ENCODE data around the gene HS6ST1.

Gene HS6ST1

DNA sequence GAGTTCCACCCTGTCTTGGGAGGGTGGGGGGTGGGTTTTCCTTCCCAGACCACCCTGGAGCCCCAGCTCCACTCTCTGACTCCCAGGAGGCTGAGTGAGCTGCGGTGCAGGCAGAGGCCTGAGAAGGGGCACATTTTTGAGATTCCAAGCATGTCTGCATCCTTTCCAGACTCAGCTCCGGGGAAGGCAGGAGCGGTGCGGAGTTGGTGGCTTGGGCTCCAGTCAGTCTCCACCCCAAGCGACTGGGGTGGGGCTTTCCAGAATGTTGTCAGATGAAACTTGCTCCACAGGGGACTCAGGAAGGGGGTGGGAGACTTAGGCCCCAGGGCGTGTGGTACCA, 44.2 kb upstream of the HS6ST1 start:
- H2AFZ ChIP-seq (ENCODE audit: low read length), result no peak overlapping the region
- H3K4me1 ChIP-seq (ENCODE audit: insufficient read depth, low read length, severe bottlenecking), result no peaks in the 10 kb centered on the region
- H4K20me1 ChIP-seq (ENCODE audit: insufficient read depth, low read length), result no peaks in the 10 kb centered on the region
- H3K4me2 ChIP-seq (ENCODE audit: low read length), result no peak overlapping the region
- H3K27ac ChIP-seq (ENCODE audit: low read depth, low read length, poor library complexity, severe bottlenecking), result no peak overlapping the region
- H3K36me3 ChIP-seq (ENCODE audit: insufficient read depth, low read length), result no peaks in the 10 kb centered on the region
- no peaks in the 10 kb centered on the region for H3K79me2 ChIP-seq (ENCODE audit: insufficient read depth, low read length)
- TF ChIP-seq EZH2 (IDR thresholded peaks at IDR 0.05; ENCODE audit: borderline replicate concordance, low read length), result no peak
- TF ChIP-seq, protein P1, sequence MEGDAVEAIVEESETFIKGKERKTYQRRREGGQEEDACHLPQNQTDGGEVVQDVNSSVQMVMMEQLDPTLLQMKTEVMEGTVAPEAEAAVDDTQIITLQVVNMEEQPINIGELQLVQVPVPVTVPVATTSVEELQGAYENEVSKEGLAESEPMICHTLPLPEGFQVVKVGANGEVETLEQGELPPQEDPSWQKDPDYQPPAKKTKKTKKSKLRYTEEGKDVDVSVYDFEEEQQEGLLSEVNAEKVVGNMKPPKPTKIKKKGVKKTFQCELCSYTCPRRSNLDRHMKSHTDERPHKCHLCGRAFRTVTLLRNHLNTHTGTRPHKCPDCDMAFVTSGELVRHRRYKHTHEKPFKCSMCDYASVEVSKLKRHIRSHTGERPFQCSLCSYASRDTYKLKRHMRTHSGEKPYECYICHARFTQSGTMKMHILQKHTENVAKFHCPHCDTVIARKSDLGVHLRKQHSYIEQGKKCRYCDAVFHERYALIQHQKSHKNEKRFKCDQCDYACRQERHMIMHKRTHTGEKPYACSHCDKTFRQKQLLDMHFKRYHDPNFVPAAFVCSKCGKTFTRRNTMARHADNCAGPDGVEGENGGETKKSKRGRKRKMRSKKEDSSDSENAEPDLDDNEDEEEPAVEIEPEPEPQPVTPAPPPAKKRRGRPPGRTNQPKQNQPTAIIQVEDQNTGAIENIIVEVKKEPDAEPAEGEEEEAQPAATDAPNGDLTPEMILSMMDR (IDR thresholded peaks at IDR 0.05; ENCODE audit: low read length), result no peak
- no peak overlapping the region for H3K9ac ChIP-seq (ENCODE audit: low read length)
- H3K9me3 ChIP-seq (ENCODE audit: low read length), result no peaks in the 10 kb centered on the region
- 0 out of 2 replicates have a peak, but pooled peaks cover 3% of the 10 kb centered on the region for H3K27me3 ChIP-seq (ENCODE audit: insufficient read depth, low read length)
- no peaks in the 10 kb centered on the region for H3K9me2 ChIP-seq (ENCODE audit: low read depth, low read length)
- no peaks in the 10 kb centered on the region for H3F3A ChIP-seq (ENCODE audit: insufficient read depth, low read length)
- no peak overlapping the region for H3K4me3 ChIP-seq (ENCODE audit: low read depth, low read length, poor library complexity, severe bottlenecking)

DNA sequence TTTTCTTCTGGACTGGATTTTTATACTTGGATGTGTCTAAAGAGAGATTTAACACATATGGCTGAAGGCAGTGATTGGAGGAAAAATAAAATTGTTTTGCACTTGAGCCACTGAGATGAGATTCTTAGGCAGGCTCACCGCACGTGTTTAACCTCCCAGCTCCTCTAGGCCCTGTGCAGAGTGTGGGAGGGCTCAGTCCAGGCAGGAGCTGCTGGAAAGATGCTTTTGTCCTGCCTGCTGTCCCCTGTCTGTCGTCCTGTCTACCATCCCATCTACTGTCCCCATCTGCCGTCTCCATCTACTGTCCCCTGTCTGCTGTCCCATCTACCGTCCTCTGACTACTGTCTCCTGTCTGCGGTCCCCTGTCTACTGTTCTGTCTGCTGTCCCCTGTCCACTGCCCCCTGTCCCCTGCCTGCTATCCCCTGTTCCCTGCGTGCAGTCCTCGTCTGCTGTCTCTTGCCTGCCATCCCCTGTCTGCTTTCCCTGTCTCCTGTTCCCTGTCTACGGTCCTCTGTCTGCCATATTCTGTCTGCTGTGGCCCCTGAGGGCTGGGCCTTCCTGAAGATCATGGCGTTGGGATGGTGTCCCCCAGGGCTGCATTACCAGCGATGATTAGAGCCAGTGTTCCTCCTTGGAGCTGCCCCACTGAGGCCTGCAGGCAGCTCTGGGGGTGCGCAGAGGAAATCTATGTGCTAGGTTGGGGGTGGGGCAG, 43.7 kb upstream of the HS6ST1 start:
- no peaks in the 10 kb centered on the region for H3K9me3 ChIP-seq (ENCODE audit: low read length)
- H2AFZ ChIP-seq (ENCODE audit: low read length), result no peak overlapping the region
- TF ChIP-seq, protein P1 (IDR thresholded peaks at IDR 0.05; ENCODE audit: low read length), result no peak
- no peak for TF ChIP-seq EZH2 (IDR thresholded peaks at IDR 0.05; ENCODE audit: borderline replicate concordance, low read length)

DNA sequence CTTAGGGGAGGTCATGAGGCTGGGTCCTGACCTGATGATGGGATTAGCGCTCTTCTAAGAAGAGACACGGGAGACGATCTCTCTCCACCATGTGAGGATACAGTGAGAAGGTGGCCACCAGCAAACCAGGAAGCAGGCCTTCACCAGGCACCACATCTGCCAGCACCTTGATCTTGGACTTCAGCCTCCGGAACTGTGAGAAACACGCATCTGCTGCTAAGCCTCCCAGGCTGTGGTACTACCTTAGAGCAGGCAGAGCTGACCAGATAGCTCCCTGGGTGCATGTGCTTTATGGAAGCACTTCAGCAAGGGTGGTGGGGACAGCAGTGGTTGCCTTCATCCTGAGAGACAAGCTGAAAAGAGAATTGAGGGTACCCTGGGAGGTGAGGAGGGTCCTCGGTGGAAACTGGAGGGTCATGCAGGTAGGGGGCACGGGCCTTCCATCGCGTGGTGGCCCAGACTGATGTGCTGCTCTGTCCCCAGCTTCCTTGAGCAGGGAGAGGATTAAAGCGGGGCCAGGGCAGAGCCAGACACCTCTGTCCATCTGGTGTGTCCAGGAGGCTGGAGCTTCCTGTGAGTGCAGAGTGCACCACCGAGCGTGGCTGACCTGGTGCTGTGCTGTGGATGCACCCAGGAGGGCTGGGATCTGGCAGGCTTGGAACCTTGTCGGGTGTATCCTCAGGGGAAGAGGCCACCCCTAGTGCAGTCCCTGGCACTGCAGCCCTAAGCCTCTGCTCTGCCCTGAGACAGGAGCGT, 42.9 kb upstream of the HS6ST1 start:
- H3F3A ChIP-seq (ENCODE audit: insufficient read depth, low read length), result no peaks in the 10 kb centered on the region
- no peaks in the 10 kb centered on the region for H3K36me3 ChIP-seq (ENCODE audit: insufficient read depth, low read length)
- no peaks in the 10 kb centered on the region for H3K9me3 ChIP-seq (ENCODE audit: low read length)
- no peak overlapping the region for H3K4me3 ChIP-seq (ENCODE audit: low read depth, low read length, poor library complexity, severe bottlenecking)
- no peaks in the 10 kb centered on the region for H3K79me2 ChIP-seq (ENCODE audit: insufficient read depth, low read length)
- no peaks in the 10 kb centered on the region for H3K4me1 ChIP-seq (ENCODE audit: insufficient read depth, low read length, severe bottlenecking)
- TF ChIP-seq, protein P1 (IDR thresholded peaks at IDR 0.05; ENCODE audit: low read length), result no peak
- no peak for TF ChIP-seq EZH2 (IDR thresholded peaks at IDR 0.05; ENCODE audit: borderline replicate concordance, low read length)
- no peak overlapping the region for H3K9ac ChIP-seq (ENCODE audit: low read length)
- 0 out of 2 replicates have a peak, but pooled peaks cover 3% of the 10 kb centered on the region for H3K27me3 ChIP-seq (ENCODE audit: insufficient read depth, low read length)
- no peak overlapping the region for H3K27ac ChIP-seq (ENCODE audit: low read depth, low read length, poor library complexity, severe bottlenecking)
- no peaks in the 10 kb centered on the region for H4K20me1 ChIP-seq (ENCODE audit: insufficient read depth, low read length)
- H3K9me2 ChIP-seq (ENCODE audit: low read depth, low read length), result no peaks in the 10 kb centered on the region
- no peak overlapping the region for H3K4me2 ChIP-seq (ENCODE audit: low read length)
- no peak overlapping the region for H2AFZ ChIP-seq (ENCODE audit: low read length)

More for the DNA sequence above, 43.7 kb upstream of the HS6ST1 start:
- Histone ChIP-seq H3K79me2 (ENCODE audit: insufficient read depth, low read length) (no peaks in the 10 kb centered on the region), H3K4me1 (ENCODE audit: insufficient read depth, low read length, severe bottlenecking) (no peaks in the 10 kb centered on the region), H3K27ac (ENCODE audit: low read depth, low read length, poor library complexity, severe bottlenecking) (no peak overlapping the region), H3K9ac (ENCODE audit: low read length) (no peak overlapping the region), H3K4me3 (ENCODE audit: low read depth, low read length, poor library complexity, severe bottlenecking) (no peak overlapping the region), H3K4me2 (ENCODE audit: low read length) (no peak overlapping the region), H3K9me2 (ENCODE audit: low read depth, low read length) (no peaks in the 10 kb centered on the region), H3K36me3 (ENCODE audit: insufficient read depth, low read length) (no peaks in the 10 kb centered on the region), H3K27me3 (ENCODE audit: insufficient read depth, low read length) (0 out of 2 replicates have a peak, but pooled peaks cover 3% of the 10 kb centered on the region), H4K20me1 (ENCODE audit: insufficient read depth, low read length) (no peaks in the 10 kb centered on the region), H3F3A (ENCODE audit: insufficient read depth, low read length) (no peaks in the 10 kb centered on the region)

Measured in OCI-LY1 (cell line).